ENCODE results near the gene PARP12. TPM values are rescaled to one million over a fixed set of nuclear protein-coding genes. Genes with fewer than 3 reads are reported as not detected.

Gene PARP12
- total and polyA plus RNA-seq, 5 experiments from 2014 or later: 18.9 to 106 (median 34.6) TPM

- DNase-seq (no peak), ATAC-seq (no peak)
- no peaks in the 10 kb centered on the region for H3K27me3 Mint-ChIP-seq
- H3K9me3 Mint-ChIP-seq: no peaks in the 10 kb centered on the region
- no peak overlapping the region for H3K4me3 Mint-ChIP-seq
- H3K36me3 Mint-ChIP-seq: no peaks in the 10 kb centered on the region
- H3K4me1 Mint-ChIP-seq: peaks cover 0 to 2% (median 0%) of the 10 kb centered on the region in 4 donors
- POLR2A ChIA-PET: no interaction called here
- H3K27ac Mint-ChIP-seq: no peak overlapping the region
These were observed 70.8 kb downstream of the PARP12 start for GRCh38 chr7:139991911-139992310.

GRCh38 chr7:139991269-139991666 is 71.5 kb downstream of the PARP12 start:
- Mint-ChIP-seq H3K4me3 (no peak overlapping the region), H3K36me3 (no peaks in the 10 kb centered on the region), H3K9me3 (no peaks in the 10 kb centered on the region), H3K27ac (no peak overlapping the region), H3K27me3 (no peaks in the 10 kb centered on the region), H3K4me1 (peaks cover 0 to 2% (median 0%) of the 10 kb centered on the region in 4 donors)
- DNase-seq (no peak), ATAC-seq (no peak)
- POLR2A ChIA-PET: no interaction called here

DNA sequence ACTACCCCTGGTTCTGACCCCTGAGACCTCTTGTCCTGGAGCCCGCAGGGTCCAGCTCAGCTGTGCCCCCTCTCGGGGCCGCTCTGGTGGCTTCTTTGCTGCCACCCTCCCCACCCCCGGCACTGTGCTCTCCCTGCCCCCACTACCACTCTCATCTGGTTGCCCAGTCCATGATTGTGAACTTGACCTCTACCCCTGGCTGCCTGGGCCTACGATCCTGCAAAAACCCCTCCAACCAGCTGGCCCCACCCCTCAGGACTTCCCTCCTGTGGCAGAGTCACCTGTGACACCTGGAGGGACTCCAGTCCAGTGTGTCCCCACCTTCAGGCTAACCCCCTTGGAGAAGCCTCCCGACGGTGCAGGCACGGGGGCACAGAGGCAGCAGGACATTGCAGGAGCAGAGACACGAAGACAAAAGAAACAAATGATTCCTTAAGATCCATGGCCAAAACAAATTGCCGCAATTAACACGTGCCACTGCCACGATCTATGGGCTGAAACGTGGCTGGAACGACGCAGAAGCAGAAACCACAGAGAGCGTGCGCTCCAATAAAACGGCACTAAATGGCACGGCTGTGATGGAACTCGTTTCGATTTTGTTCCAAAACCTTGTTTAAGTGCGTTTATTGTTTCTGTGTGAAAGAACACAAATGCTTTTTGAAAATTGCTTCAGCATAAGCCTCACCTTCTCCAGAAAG is 72.0 kb downstream of the PARP12 start:
- no peaks in the 10 kb centered on the region for H3K36me3 Mint-ChIP-seq
- no peaks in the 10 kb centered on the region for H3K9me3 Mint-ChIP-seq
- DNase-seq (no peak), ATAC-seq (no peak)
- no peaks in the 10 kb centered on the region for H3K27me3 Mint-ChIP-seq
- H3K4me1 Mint-ChIP-seq: peaks cover 0 to 2% (median 0%) of the 10 kb centered on the region in 4 donors
- H3K27ac Mint-ChIP-seq: no peak overlapping the region
- H3K4me3 Mint-ChIP-seq: no peak overlapping the region
- POLR2A ChIA-PET: no interaction called here

- H3K27ac Mint-ChIP-seq: no peak overlapping the region
These were observed 72.6 kb downstream of the PARP12 start for GRCh38 chr7:139990142-139990535.

GRCh38 chr7:139989366-139990141 is 73.2 kb downstream of the PARP12 start:
- H3K36me3 Mint-ChIP-seq: no peaks in the 10 kb centered on the region
- H3K9me3 Mint-ChIP-seq: no peaks in the 10 kb centered on the region
- POLR2A ChIA-PET: no interaction called here
- ATAC-seq (no peak), DNase-seq (no peak)
- no peak overlapping the region for H3K4me3 Mint-ChIP-seq
- H3K27me3 Mint-ChIP-seq: no peaks in the 10 kb centered on the region
- peak overlapping the region in 1 of 10 donors; percentile 59 for H3K27ac Mint-ChIP-seq
- H3K4me1 Mint-ChIP-seq: peaks cover 0 to 2% (median 0%) of the 10 kb centered on the region in 4 donors

More at GRCh38 chr7:139990142-139990535, 72.6 kb downstream of the PARP12 start:
- ATAC-seq: no peak
- peaks cover 0 to 2% (median 0%) of the 10 kb centered on the region in 4 donors for H3K4me1 Mint-ChIP-seq
- no peaks in the 10 kb centered on the region for H3K36me3 Mint-ChIP-seq
- no peak overlapping the region for H3K4me3 Mint-ChIP-seq
- H3K9me3 Mint-ChIP-seq: no peaks in the 10 kb centered on the region
- no peaks in the 10 kb centered on the region for H3K27me3 Mint-ChIP-seq
- DNase-seq: no peak
- POLR2A ChIA-PET: no interaction called here

- POLR2A ChIA-PET: no interaction called here
- no peak overlapping the region for H3K27ac Mint-ChIP-seq
- H3K9me3 Mint-ChIP-seq: no peaks in the 10 kb centered on the region
- peaks cover 0 to 2% (median 0%) of the 10 kb centered on the region in 4 donors for H3K4me1 Mint-ChIP-seq
- no peak for ATAC-seq
- H3K27me3 Mint-ChIP-seq: peaks cover 0 to 2% (median 0%) of the 10 kb centered on the region in 5 donors
- DNase-seq: no peak
- no peak overlapping the region for H3K4me3 Mint-ChIP-seq
- H3K36me3 Mint-ChIP-seq: no peaks in the 10 kb centered on the region
These were observed 74.8 kb downstream of the PARP12 start for GRCh38 chr7:139987691-139988516.

- DNase-seq (no peak), ATAC-seq (no peak)
- Mint-ChIP-seq H3K4me1 (peaks cover 2 to 9% (median 4%) of the 10 kb centered on the region in 4 donors), H3K27me3 (peaks cover 0 to 2% (median 0%) of the 10 kb centered on the region in 5 donors), H3K4me3 (no peak overlapping the region), H3K9me3 (no peaks in the 10 kb centered on the region), H3K36me3 (no peaks in the 10 kb centered on the region), H3K27ac (peak overlapping the region in 1 of 10 donors; percentile 63)
- POLR2A ChIA-PET: no interaction called here
These were observed 76.9 kb downstream of the PARP12 start for GRCh38 chr7:139985811-139986210.

GRCh38 chr7:139984642-139985539 is 77.9 kb downstream of the PARP12 start:
- peak overlapping the region in 1 of 10 donors; percentile 80 for H3K27ac Mint-ChIP-seq
- peaks cover 7 to 17% (median 12%) of the 10 kb centered on the region in 4 donors for H3K4me1 Mint-ChIP-seq
- no peak overlapping the region for H3K4me3 Mint-ChIP-seq
- ATAC-seq: no peak
- no peak for DNase-seq
- no peaks in the 10 kb centered on the region for H3K36me3 Mint-ChIP-seq
- POLR2A ChIA-PET: no interaction called here
- peaks cover 0 to 2% (median 0%) of the 10 kb centered on the region in 5 donors for H3K27me3 Mint-ChIP-seq
- no peaks in the 10 kb centered on the region for H3K9me3 Mint-ChIP-seq

- DNase-seq: no peak
- H3K27ac Mint-ChIP-seq: no peak overlapping the region
- H3K36me3 Mint-ChIP-seq: no peaks in the 10 kb centered on the region
- POLR2A ChIA-PET: no interaction called here
- no peaks in the 10 kb centered on the region for H3K9me3 Mint-ChIP-seq
- peaks cover 0 to 2% (median 0%) of the 10 kb centered on the region in 5 donors for H3K27me3 Mint-ChIP-seq
- no peak overlapping the region for H3K4me3 Mint-ChIP-seq
- no peak for ATAC-seq
- peaks cover 5 to 19% (median 13%) of the 10 kb centered on the region in 4 donors for H3K4me1 Mint-ChIP-seq
These were observed 79.5 kb downstream of the PARP12 start for GRCh38 chr7:139982927-139983920.

- Mint-ChIP-seq H3K27ac (peak overlapping the region in 1 of 10 donors; percentile 73), H3K4me3 (no peak overlapping the region)
- POLR2A ChIA-PET: no interaction called here
These were observed 81.2 kb downstream of the PARP12 start for GRCh38 chr7:139981511-139981895.

More at GRCh38 chr7:139981511-139981895, 81.2 kb downstream of the PARP12 start:
- H3K36me3 Mint-ChIP-seq: no peaks in the 10 kb centered on the region
- H3K27me3 Mint-ChIP-seq: peaks cover 0 to 2% (median 0%) of the 10 kb centered on the region in 5 donors
- peaks cover 5 to 19% (median 14%) of the 10 kb centered on the region in 4 donors for H3K4me1 Mint-ChIP-seq
- DNase-seq (no peak), ATAC-seq (no peak)
- no peaks in the 10 kb centered on the region for H3K9me3 Mint-ChIP-seq
